Uterus (tissue), 2 donors: Measurements from ENCODE around the gene ACP2.

Experiments
- POLR2A ChIP-seq, 2 donors: fragments of 450-650 bp; IDR thresholded peaks; one replicate each; pipeline ENCODE4 v1.6.1; 2016; ENCODE audit warnings: antibody characterized with exemption in 2 of 2, mild to moderate bottlenecking in 1 of 2, moderate library complexity in 1 of 2
- TF ChIP-seq, protein P1 (sequence below), 4 experiments: fragments of 200-600 bp in 2 of 4; fragments of 450-650 bp in 2 of 4; sonication (generic) in 2 of 4; IDR thresholded peaks; one replicate each; pipeline ENCODE4 v1.5.1; 2016 to 2019; ENCODE audit warnings: antibody characterized with exemption in 4 of 4, mild to moderate bottlenecking in 2 of 4, moderate library complexity in 1 of 4

GRCh38 chr11:47202576-47202975 is 46.0 kb downstream of the ACP2 start:
- TF ChIP-seq, protein P1, sequence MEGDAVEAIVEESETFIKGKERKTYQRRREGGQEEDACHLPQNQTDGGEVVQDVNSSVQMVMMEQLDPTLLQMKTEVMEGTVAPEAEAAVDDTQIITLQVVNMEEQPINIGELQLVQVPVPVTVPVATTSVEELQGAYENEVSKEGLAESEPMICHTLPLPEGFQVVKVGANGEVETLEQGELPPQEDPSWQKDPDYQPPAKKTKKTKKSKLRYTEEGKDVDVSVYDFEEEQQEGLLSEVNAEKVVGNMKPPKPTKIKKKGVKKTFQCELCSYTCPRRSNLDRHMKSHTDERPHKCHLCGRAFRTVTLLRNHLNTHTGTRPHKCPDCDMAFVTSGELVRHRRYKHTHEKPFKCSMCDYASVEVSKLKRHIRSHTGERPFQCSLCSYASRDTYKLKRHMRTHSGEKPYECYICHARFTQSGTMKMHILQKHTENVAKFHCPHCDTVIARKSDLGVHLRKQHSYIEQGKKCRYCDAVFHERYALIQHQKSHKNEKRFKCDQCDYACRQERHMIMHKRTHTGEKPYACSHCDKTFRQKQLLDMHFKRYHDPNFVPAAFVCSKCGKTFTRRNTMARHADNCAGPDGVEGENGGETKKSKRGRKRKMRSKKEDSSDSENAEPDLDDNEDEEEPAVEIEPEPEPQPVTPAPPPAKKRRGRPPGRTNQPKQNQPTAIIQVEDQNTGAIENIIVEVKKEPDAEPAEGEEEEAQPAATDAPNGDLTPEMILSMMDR (IDR thresholded peaks at IDR 0.05): no peak
- TF ChIP-seq POLR2A (IDR thresholded peaks at IDR 0.05): no peak
